GM06990 (cell line): ENCODE measurements around the gene RNF38.

Experiments
- DNase-seq: peaks from one replicate; pipeline ENCODE4 v3.0.0-alpha.2; 2011; ENCODE audit not compliant: insufficient read length; ENCODE audit errors: extremely low read depth
- H3K27me3 ChIP-seq: replicated peaks from 2 replicates; pipeline ENCODE4 v1.6.0; 2011; ENCODE audit warnings: low read length; ENCODE audit not compliant: control insufficient read depth, insufficient read depth
- H3K36me3 ChIP-seq: 2 replicates; pipeline ENCODE4 v1.5.1; 2011; ENCODE audit warnings: low read length; ENCODE audit not compliant: control insufficient read depth, insufficient read depth
- H3K4me3 ChIP-seq: replicated peaks from 2 replicates; pipeline ENCODE4 v1.5.1; 2011; ENCODE audit warnings: low read depth, mild to moderate bottlenecking, control low read depth, low read length
- TF ChIP-seq, protein P1 (sequence below): IDR thresholded peaks from 2 replicates; pipeline ENCODE4 v1.5.1; 2011; ENCODE audit warnings: low read length, control low read depth, mild to moderate bottlenecking, inconsistent platforms; ENCODE audit not compliant: insufficient read depth, poor library complexity, severe bottlenecking

The RNF38 gene

DNA sequence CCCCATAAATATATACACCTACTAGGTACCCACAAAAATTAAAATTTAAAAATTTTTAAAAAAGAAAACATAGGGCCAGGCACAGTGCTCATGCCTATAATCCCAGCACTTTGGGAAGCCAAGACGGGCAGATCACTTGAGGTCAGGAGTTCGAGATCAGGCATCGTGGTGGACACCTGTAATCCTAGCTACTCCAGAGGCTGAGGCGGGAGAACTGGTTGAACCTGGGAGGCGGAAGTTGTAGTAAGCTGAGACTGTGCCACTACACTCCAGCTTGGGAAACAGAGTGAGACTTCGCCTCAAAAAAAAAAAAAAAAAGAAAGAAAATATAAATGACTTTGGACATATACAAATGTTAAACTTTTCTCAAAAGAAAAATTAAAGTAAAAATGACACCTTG is 33.3 kb upstream of the RNF38 start:
- Histone ChIP-seq H3K27me3 (no peaks in the 10 kb centered on the region), H3K4me3 (no peak overlapping the region), H3K36me3 (no peaks in the 10 kb centered on the region; the same call in 1 of the 2 replicates)
- TF ChIP-seq, protein P1, sequence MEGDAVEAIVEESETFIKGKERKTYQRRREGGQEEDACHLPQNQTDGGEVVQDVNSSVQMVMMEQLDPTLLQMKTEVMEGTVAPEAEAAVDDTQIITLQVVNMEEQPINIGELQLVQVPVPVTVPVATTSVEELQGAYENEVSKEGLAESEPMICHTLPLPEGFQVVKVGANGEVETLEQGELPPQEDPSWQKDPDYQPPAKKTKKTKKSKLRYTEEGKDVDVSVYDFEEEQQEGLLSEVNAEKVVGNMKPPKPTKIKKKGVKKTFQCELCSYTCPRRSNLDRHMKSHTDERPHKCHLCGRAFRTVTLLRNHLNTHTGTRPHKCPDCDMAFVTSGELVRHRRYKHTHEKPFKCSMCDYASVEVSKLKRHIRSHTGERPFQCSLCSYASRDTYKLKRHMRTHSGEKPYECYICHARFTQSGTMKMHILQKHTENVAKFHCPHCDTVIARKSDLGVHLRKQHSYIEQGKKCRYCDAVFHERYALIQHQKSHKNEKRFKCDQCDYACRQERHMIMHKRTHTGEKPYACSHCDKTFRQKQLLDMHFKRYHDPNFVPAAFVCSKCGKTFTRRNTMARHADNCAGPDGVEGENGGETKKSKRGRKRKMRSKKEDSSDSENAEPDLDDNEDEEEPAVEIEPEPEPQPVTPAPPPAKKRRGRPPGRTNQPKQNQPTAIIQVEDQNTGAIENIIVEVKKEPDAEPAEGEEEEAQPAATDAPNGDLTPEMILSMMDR, result no peak
- DNase-seq, result no peak

DNA sequence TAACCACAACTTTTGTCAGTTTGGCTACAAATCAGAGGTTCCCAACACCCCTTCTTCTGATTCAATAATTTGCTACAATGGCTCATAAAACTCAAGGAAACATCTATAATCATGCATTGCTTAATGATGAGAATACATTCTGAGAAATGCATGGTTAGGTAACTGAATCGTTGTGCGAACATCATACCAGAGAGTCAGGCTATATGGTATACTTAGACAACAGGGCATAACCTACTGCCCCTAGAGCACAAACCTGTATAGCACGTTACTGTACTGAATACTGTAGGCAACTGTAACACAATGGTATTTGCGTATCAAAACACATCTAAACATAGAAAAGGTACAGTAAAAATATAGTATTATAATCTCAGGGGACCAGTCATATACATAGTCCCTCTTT is 31.0 kb upstream of the RNF38 start:
- Histone ChIP-seq H3K36me3 (no peaks in the 10 kb centered on the region), H3K4me3 (no peak overlapping the region), H3K27me3 (no peaks in the 10 kb centered on the region)
- TF ChIP-seq, protein P1, result no peak
- DNase-seq, result no peak

DNA sequence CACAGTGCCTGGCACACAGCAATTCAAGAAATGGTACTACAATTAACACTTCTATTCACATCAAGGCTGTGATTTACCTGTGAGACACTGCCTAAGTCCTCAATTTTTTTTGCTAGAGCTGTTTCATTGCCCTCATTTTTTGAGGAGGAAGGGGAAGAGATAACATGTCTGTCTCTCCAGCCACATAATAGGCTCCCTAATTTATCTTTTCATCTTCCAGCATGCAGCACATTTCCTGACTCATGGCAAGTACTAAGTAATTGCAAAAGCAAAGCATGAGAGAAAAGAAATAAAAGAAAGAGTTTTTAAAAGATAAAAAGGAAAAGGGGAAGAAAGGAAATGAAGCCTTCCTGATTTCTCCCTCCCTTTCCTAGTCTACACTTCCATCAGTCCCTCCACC is 26.9 kb upstream of the RNF38 start:
- H3K4me3 ChIP-seq, result no peak overlapping the region
- no peak for DNase-seq
- H3K36me3 ChIP-seq, result peaks cover 1% of the 10 kb centered on the region
- no peaks in the 10 kb centered on the region for H3K27me3 ChIP-seq
- TF ChIP-seq, protein P1, result no peak

DNA sequence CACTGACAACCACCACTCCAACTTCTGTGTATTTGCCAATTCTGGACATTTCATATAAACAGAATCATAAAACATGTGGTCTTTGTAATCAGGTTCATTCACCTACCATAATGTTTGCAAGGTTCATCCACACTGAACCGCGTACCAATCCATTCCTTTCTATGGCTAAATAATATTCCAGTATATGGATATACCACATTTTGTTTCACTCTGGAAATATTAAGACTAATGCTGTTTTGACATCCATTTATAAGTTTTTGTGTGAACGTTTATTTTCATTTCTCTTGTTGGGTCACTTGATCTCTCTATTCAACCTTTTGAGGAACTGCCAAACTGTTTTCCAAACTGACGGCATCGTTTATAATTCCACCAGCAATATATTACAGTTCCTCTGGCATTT is 26.3 kb upstream of the RNF38 start:
- no peaks in the 10 kb centered on the region for H3K27me3 ChIP-seq
- H3K36me3 ChIP-seq, result peaks cover 1% of the 10 kb centered on the region
- no peak overlapping the region for H3K4me3 ChIP-seq
- DNase-seq, result no peak
- TF ChIP-seq, protein P1, result no peak

DNA sequence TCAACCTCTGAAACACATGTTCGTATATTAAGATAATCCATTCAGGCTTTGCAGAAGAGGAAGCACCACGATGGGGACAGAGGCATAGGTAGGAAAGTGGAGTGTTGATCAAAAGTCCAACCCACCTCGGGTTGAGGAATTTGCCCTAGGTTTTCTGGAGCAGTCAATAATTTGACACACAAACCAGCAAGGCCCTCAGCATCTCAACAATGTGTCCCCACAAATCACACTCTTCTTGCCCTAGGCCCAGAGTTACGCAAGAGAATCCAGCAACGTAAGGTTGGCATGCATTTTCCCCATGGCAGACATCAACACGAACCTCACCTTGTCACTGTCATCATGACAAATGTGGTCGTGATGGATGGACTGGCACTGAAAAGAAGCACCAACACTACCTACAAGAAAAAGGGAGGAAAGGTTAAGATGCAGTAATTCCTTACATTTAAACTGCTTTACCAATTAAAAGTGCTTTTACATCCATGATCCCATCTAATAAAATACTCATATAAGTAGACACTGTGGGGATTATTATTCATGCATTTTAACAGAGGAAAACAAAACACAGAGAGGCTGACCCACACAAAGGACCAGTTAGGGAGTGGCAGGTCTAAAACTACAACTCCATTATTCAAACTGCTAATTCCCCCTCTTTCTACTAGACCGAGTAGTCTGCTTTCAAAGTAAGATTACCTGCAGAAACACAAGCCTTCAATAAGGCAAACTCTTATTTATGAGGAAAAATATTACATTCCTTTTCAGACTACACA is 24.4 kb upstream of the RNF38 start:
- DNase-seq, result no peak
- no peak overlapping the region for H3K4me3 ChIP-seq
- H3K27me3 ChIP-seq, result no peaks in the 10 kb centered on the region
- TF ChIP-seq, protein P1, result no peak
- H3K36me3 ChIP-seq, result peaks cover 1% of the 10 kb centered on the region
